Stimulated activated CD8-positive, alpha-beta memory T cell treated with anti-CD3 and anti-CD28 coated beads, Interleukin-15, amount 100 ng/mL, for 24 hours (primary cell): ENCODE results near the gene PRR22.
"Not testable (repeated sequence)": the region's sequence is repeated elsewhere in the genome, so short reads cannot be mapped to it uniquely, and the experiment has no call there.

Experiments
- DNase-seq: peaks from one replicate; pipeline ENCODE4 v3.0.0-alpha.2; 2020; ENCODE audit warnings: low read depth

The PRR22 gene

GRCh38 chr19:5751709-5752108 is 32.8 kb downstream of the PRR22 start:
- DNase-seq, result no peak

- no peak for DNase-seq
Measured at GRCh38 chr19:5749505-5749904, 35.0 kb downstream of the PRR22 start.

GRCh38 chr19:5748920-5749319 is 35.6 kb downstream of the PRR22 start:
- not testable (repeated sequence) for DNase-seq

- DNase-seq, result not testable (repeated sequence)
Measured at GRCh38 chr19:5744999-5745398, 39.5 kb downstream of the PRR22 start.

DNA sequence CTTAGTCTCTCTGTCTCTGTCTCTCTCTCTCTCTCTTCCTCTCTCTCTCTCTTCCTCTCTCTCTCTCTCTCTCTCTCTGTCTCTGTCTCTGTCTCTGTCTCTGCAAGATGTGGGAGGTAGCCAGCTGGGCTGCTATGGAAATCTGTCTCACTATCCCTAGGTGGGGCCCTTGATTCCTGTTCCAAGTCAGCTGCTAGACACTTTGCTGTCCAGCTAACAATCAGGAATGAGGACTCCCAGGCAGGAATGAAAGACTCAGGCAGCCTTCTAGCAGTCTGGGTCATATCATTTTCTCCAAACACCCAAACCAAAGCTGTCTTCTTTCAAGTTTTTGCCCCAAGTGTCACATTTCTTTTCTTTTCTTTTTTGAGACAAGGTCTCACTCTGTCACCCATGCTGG is 40.9 kb downstream of the PRR22 start:
- DNase-seq, result no peak

GRCh38 chr19:5742051-5742450 is 42.5 kb downstream of the PRR22 start:
- no peak for DNase-seq

- DNase-seq, result no peak
Measured at GRCh38 chr19:5738423-5738822, 46.1 kb downstream of the PRR22 start.

GRCh38 chr19:5733172-5733571 is 51.4 kb downstream of the PRR22 start:
- not testable (repeated sequence) for DNase-seq
